NB4 (cell line): ENCODE data around the gene SYNGR4.

ENCODE experiments used
- POLR2A ChIP-seq: IDR thresholded peaks from 2 replicates; pipeline ENCODE4 v1.6.1; 2011; ENCODE audit warnings: mild to moderate bottlenecking; ENCODE audit not compliant: insufficient read length; ENCODE audit errors: extremely low read depth
- TF ChIP-seq, protein P1 (sequence below): IDR thresholded peaks from one replicate; pipeline ENCODE4 v1.5.1; 2012; ENCODE audit warnings: low read depth, low read length

DNA sequence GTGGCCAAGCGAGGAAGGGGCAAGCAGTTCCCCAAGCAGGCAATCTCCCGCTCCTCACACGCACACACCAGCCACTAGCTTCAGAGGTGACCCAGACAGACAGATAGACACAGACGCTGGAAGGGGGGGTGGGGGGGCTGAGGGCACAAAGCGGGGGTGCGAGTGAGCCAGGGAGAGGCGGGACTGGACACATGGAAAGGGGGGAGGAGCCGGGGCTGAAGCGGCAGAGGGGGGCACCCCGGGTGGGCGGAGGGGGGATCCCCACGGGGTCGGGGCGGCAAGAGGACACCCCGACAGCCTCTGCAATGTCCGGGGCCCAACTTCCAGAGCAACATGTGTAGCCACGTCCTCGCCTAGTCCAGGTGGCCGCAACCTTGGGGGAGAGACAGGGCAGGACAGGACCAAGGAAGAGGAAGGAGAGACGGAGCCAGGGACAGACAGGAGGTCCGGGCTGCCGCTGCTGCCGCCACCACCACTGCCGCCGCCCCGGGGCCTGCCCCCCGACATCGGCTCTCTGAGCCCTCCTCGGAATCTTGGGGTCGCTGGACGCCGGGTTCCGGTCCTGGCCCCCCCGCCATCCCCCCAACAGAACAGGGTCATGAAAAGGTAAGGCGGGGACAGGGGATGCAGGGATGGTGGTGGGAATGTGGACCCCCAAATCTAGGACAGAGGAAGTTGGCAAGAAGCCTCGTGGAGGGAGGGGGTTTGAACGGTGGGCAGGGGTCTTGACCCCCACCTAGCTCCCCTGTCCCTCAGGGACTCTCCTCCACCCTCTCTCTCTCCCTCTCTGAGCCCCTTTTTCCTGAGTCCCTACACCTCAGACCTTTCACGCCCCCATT is 30.4 kb downstream of the SYNGR4 start:
- TF ChIP-seq, protein P1, sequence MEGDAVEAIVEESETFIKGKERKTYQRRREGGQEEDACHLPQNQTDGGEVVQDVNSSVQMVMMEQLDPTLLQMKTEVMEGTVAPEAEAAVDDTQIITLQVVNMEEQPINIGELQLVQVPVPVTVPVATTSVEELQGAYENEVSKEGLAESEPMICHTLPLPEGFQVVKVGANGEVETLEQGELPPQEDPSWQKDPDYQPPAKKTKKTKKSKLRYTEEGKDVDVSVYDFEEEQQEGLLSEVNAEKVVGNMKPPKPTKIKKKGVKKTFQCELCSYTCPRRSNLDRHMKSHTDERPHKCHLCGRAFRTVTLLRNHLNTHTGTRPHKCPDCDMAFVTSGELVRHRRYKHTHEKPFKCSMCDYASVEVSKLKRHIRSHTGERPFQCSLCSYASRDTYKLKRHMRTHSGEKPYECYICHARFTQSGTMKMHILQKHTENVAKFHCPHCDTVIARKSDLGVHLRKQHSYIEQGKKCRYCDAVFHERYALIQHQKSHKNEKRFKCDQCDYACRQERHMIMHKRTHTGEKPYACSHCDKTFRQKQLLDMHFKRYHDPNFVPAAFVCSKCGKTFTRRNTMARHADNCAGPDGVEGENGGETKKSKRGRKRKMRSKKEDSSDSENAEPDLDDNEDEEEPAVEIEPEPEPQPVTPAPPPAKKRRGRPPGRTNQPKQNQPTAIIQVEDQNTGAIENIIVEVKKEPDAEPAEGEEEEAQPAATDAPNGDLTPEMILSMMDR = no peak
- no peak for TF ChIP-seq POLR2A
